ENCODE data around the gene TMEM184A.
"Not testable (repeated sequence)": the region's sequence is repeated elsewhere in the genome, so short reads cannot be mapped to it uniquely, and the experiment has no call there.

The TMEM184A gene

GRCh38 chr7:1520539-1521234 lies 35.3 kb downstream of the TMEM184A start:
- DNase-seq = no peak

GRCh38 chr7:1519322-1519922 lies 36.6 kb downstream of the TMEM184A start:
- DNase-seq = not testable (repeated sequence)

- no peak for DNase-seq
Observed at GRCh38 chr7:1516586-1517251, 39.3 kb downstream of the TMEM184A start.

- not testable (repeated sequence) for DNase-seq
Observed at GRCh38 chr7:1515509-1515967, 40.5 kb downstream of the TMEM184A start.

- no peak for DNase-seq
Observed at GRCh38 chr7:1514995-1515401, 41.0 kb downstream of the TMEM184A start.

- no peak for DNase-seq
Observed at GRCh38 chr7:1514407-1514806, 41.6 kb downstream of the TMEM184A start.

- no peak for DNase-seq
Observed at GRCh38 chr7:1513657-1514095, 42.3 kb downstream of the TMEM184A start.

GRCh38 chr7:1512781-1513656 lies 43.0 kb downstream of the TMEM184A start:
- DNase-seq = peak in 1 of 2 donors; percentile 16

GRCh38 chr7:1511444-1512422 lies 44.3 kb downstream of the TMEM184A start:
- DNase-seq = no peak

GRCh38 chr7:1510780-1511154 lies 45.2 kb downstream of the TMEM184A start:
- no peak for DNase-seq

GRCh38 chr7:1509226-1509625 lies 46.8 kb downstream of the TMEM184A start:
- DNase-seq = no peak

- DNase-seq = no peak
Observed at GRCh38 chr7:1508277-1508758, 47.7 kb downstream of the TMEM184A start.

GRCh38 chr7:1505731-1506550 lies 50.1 kb downstream of the TMEM184A start:
- DNase-seq = no peak

GRCh38 chr7:1503816-1504775 lies 51.9 kb downstream of the TMEM184A start, which contains the start of gene INTS1:
INTS1 (minus strand) TSS chr7:1504389; CDS start chr7:1503960, 429 bp downstream.
- peak; percentile 77 to 88 for DNase-seq

GRCh38 chr7:1503390-1503789 lies 52.6 kb downstream of the TMEM184A start:
- DNase-seq = no peak

GRCh38 chr7:1502845-1503244 lies 53.2 kb downstream of the TMEM184A start:
- no peak for DNase-seq

- no peak for DNase-seq
Observed at GRCh38 chr7:1501487-1502270, 54.3 kb downstream of the TMEM184A start.

GRCh38 chr7:1500064-1500807 lies 55.8 kb downstream of the TMEM184A start:
- DNase-seq = no peak
